Measurements from ENCODE around the gene TMPRSS3. TPM values are rescaled to one million over a fixed set of nuclear protein-coding genes. Genes with fewer than 3 reads are reported as not detected.
A peak's percentile ranks its signal among the peaks of the same experiment; 100 is the strongest.

TMPRSS3 gene
- total and polyA plus RNA-seq, 7 experiments from 2014 or later, result 0.11 to 7.6 (median 1.5) TPM

- H3K27ac Mint-ChIP-seq, result peak overlapping the region in 2 of 9 donors; percentile 11 to 44
- intact Hi-C loops (cut with micrococcal nuclease), result no loop called here
- peaks cover 0 to 4% (median 0%) of the 10 kb centered on the region in 5 donors for H3K27me3 Mint-ChIP-seq
- H3K4me3 Mint-ChIP-seq, result peak overlapping the region in 1 of 10 donors; percentile 10
- peaks cover 0 to 23% (median 5%) of the 10 kb centered on the region in 7 donors for H3K4me1 Mint-ChIP-seq
- Histone ChIP-seq H3K4me3 (ENCODE audit: low read length) (no peak overlapping the region), H3K36me3 (ENCODE audit: control insufficient read depth in 2 of 3, insufficient read depth in 3 of 3, low read length in 3 of 3) (no peaks in the 10 kb centered on the region), H3K27me3 (ENCODE audit: control insufficient read depth in 2 of 2, insufficient read depth in 2 of 2, low read length in 2 of 2) (no peaks in the 10 kb centered on the region), H3K4me1 (ENCODE audit: control insufficient read depth in 2 of 2, insufficient read depth in 2 of 2, low read length in 2 of 2) (no peaks in the 10 kb centered on the region), H3K9me3 (ENCODE audit: control insufficient read depth in 2 of 3, low read length in 3 of 3) (no peaks in the 10 kb centered on the region), H3K27ac (ENCODE audit: low read depth, low read length) (no peak overlapping the region)
- POLR2A ChIA-PET, result interaction anchor here (0.8 kb wide), 1 partner anchor 20 kb away, joined by 7 read pairs; no protein-coding TSS in a partner anchor
- CTCF ChIA-PET, result no interaction called here
- DNase-seq, result no peak
- peaks cover 0 to 3% (median 0%) of the 10 kb centered on the region in 5 donors for H3K36me3 Mint-ChIP-seq
- ATAC-seq, result no peak
- no peaks in the 10 kb centered on the region for H3K9me3 Mint-ChIP-seq
These were observed 22.5 kb downstream of the TMPRSS3 start for GRCh38 chr21:42373196-42373907.

- ChIA-PET POLR2A (no interaction called here), CTCF (no interaction called here)
- H3K4me1 ChIP-seq (ENCODE audit: control insufficient read depth in 2 of 2, insufficient read depth in 2 of 2, low read length in 2 of 2), result no peaks in the 10 kb centered on the region
- H3K9me3 ChIP-seq (ENCODE audit: control insufficient read depth in 2 of 3, low read length in 3 of 3), result no peaks in the 10 kb centered on the region
- H3K36me3 Mint-ChIP-seq, result no peaks in the 10 kb centered on the region
- no peak for ATAC-seq
- peaks cover 0 to 4% (median 0%) of the 10 kb centered on the region in 5 donors for H3K27me3 Mint-ChIP-seq
- no peaks in the 10 kb centered on the region for H3K36me3 ChIP-seq (ENCODE audit: control insufficient read depth in 2 of 3, insufficient read depth in 3 of 3, low read length in 3 of 3)
- H3K27ac ChIP-seq (ENCODE audit: low read depth, low read length), result no peak overlapping the region
- no peak overlapping the region for H3K4me3 Mint-ChIP-seq
- H3K9me3 Mint-ChIP-seq, result no peaks in the 10 kb centered on the region
- no peak overlapping the region for H3K4me3 ChIP-seq (ENCODE audit: low read length)
- intact Hi-C loops (cut with micrococcal nuclease), result no loop called here
- no peaks in the 10 kb centered on the region for H3K27me3 ChIP-seq (ENCODE audit: control insufficient read depth in 2 of 2, insufficient read depth in 2 of 2, low read length in 2 of 2)
- no peak for DNase-seq
- H3K4me1 Mint-ChIP-seq, result peaks cover 0 to 26% (median 5%) of the 10 kb centered on the region in 7 donors
- H3K27ac Mint-ChIP-seq, result peak overlapping the region in 4 of 9 donors; percentile 18 to 83 (median 40)
These were observed 24.8 kb downstream of the TMPRSS3 start for GRCh38 chr21:42370894-42371654.

GRCh38 chr21:42369821-42370220, 26.0 kb downstream of the TMPRSS3 start:
- DNase-seq, result no peak
- peaks cover 0 to 26% (median 5%) of the 10 kb centered on the region in 7 donors for H3K4me1 Mint-ChIP-seq
- no peak overlapping the region for H3K27ac Mint-ChIP-seq
- no peak for ATAC-seq
- Histone ChIP-seq H3K4me1 (ENCODE audit: control insufficient read depth in 2 of 2, insufficient read depth in 2 of 2, low read length in 2 of 2) (no peaks in the 10 kb centered on the region), H3K4me3 (ENCODE audit: low read length) (no peak overlapping the region), H3K27ac (ENCODE audit: low read depth, low read length) (no peak overlapping the region), H3K36me3 (ENCODE audit: control insufficient read depth in 2 of 3, insufficient read depth in 3 of 3, low read length in 3 of 3) (no peaks in the 10 kb centered on the region), H3K9me3 (ENCODE audit: control insufficient read depth in 2 of 3, low read length in 3 of 3) (no peaks in the 10 kb centered on the region), H3K27me3 (ENCODE audit: control insufficient read depth in 2 of 2, insufficient read depth in 2 of 2, low read length in 2 of 2) (no peaks in the 10 kb centered on the region)
- CTCF ChIA-PET, result no interaction called here
- H3K9me3 Mint-ChIP-seq, result no peaks in the 10 kb centered on the region
- intact Hi-C loops (cut with micrococcal nuclease), result no loop called here
- POLR2A ChIA-PET, result no interaction called here
- no peak overlapping the region for H3K4me3 Mint-ChIP-seq
- H3K36me3 Mint-ChIP-seq, result no peaks in the 10 kb centered on the region
- H3K27me3 Mint-ChIP-seq, result peaks cover 0 to 4% (median 0%) of the 10 kb centered on the region in 5 donors

- intact Hi-C loops (cut with micrococcal nuclease), result no loop called here
- no peak overlapping the region for H3K4me3 Mint-ChIP-seq
- CTCF ChIA-PET, result no interaction called here
These were observed 28.3 kb downstream of the TMPRSS3 start for GRCh38 chr21:42367367-42368165.

GRCh38 chr21:42366292-42367010, 29.4 kb downstream of the TMPRSS3 start, which contains the start of gene TFF1:
TFF1 (minus strand) TSS chr21:42366535; CDS start chr21:42366495, 40 bp downstream.
- POLR2A ChIA-PET, result no interaction called here
- no peak within 1 kb of the TSS for H3K27ac Mint-ChIP-seq

More at GRCh38 chr21:42367367-42368165, 28.3 kb downstream of the TMPRSS3 start:
- no peaks in the 10 kb centered on the region for H3K27me3 ChIP-seq (ENCODE audit: control insufficient read depth in 2 of 2, insufficient read depth in 2 of 2, low read length in 2 of 2)
- no peak overlapping the region for H3K27ac Mint-ChIP-seq
- DNase-seq (no peak), ATAC-seq (no peak)
- no peaks in the 10 kb centered on the region for H3K9me3 ChIP-seq (ENCODE audit: control insufficient read depth in 2 of 3, low read length in 3 of 3)
- H3K27ac ChIP-seq (ENCODE audit: low read depth, low read length), result no peak overlapping the region
- H3K4me3 ChIP-seq (ENCODE audit: low read length), result no peak overlapping the region
- H3K9me3 Mint-ChIP-seq, result no peaks in the 10 kb centered on the region
- H3K4me1 ChIP-seq (ENCODE audit: control insufficient read depth in 2 of 2, insufficient read depth in 2 of 2, low read length in 2 of 2), result no peaks in the 10 kb centered on the region
- H3K27me3 Mint-ChIP-seq, result peaks cover 0 to 11% (median 0%) of the 10 kb centered on the region in 5 donors
- H3K4me1 Mint-ChIP-seq, result peaks cover 2 to 11% (median 8%) of the 10 kb centered on the region in 7 donors
- no peaks in the 10 kb centered on the region for H3K36me3 Mint-ChIP-seq
- POLR2A ChIA-PET, result interaction anchor here (0.6 to 1.1 kb wide), 2 partner anchors 36 to 44 kb away, joined by 3 to 4 read pairs; partner anchors contain the start of gene UBASH3A
- H3K36me3 ChIP-seq (ENCODE audit: control insufficient read depth in 2 of 3, insufficient read depth in 3 of 3, low read length in 3 of 3), result no peaks in the 10 kb centered on the region

GRCh38 chr21:42365770-42366169, 30.1 kb downstream of the TMPRSS3 start:
- Mint-ChIP-seq H3K4me1 (peaks cover 0 to 9% (median 5%) of the 10 kb centered on the region in 7 donors), H3K9me3 (no peaks in the 10 kb centered on the region), H3K36me3 (no peaks in the 10 kb centered on the region), H3K4me3 (no peak overlapping the region), H3K27me3 (peaks cover 0 to 15% (median 0%) of the 10 kb centered on the region in 5 donors), H3K27ac (no peak overlapping the region)
- no peak for DNase-seq
- no peak for ATAC-seq
- H3K27ac ChIP-seq (ENCODE audit: low read depth, low read length), result no peak overlapping the region
- H3K4me3 ChIP-seq (ENCODE audit: low read length), result no peak overlapping the region
- ChIA-PET CTCF (no interaction called here), POLR2A (no interaction called here)
- no peaks in the 10 kb centered on the region for H3K27me3 ChIP-seq (ENCODE audit: control insufficient read depth in 2 of 2, insufficient read depth in 2 of 2, low read length in 2 of 2)
- H3K36me3 ChIP-seq (ENCODE audit: control insufficient read depth in 2 of 3, insufficient read depth in 3 of 3, low read length in 3 of 3), result no peaks in the 10 kb centered on the region
- no peaks in the 10 kb centered on the region for H3K9me3 ChIP-seq (ENCODE audit: control insufficient read depth in 2 of 3, low read length in 3 of 3)
- H3K4me1 ChIP-seq (ENCODE audit: control insufficient read depth in 2 of 2, insufficient read depth in 2 of 2, low read length in 2 of 2), result no peaks in the 10 kb centered on the region
- intact Hi-C loops (cut with micrococcal nuclease), result no loop called here

More at GRCh38 chr21:42366292-42367010, 29.4 kb downstream of the TMPRSS3 start, which contains the start of gene TFF1:
- H3K4me3 ChIP-seq (ENCODE audit: low read length), result no peak within 1 kb of the TSS
- Mint-ChIP-seq H3K4me1 (peaks cover 2 to 9% (median 5%) of the 10 kb centered on the region in 7 donors), H3K27me3 (peaks cover 0 to 15% (median 0%) of the 10 kb centered on the region in 5 donors), H3K36me3 (no peaks in the 10 kb centered on the region), H3K9me3 (no peaks in the 10 kb centered on the region), H3K4me3 (no peak within 1 kb of the TSS)
- H3K27me3 ChIP-seq (ENCODE audit: control insufficient read depth in 2 of 2, insufficient read depth in 2 of 2, low read length in 2 of 2), result no peaks in the 10 kb centered on the region
- H3K27ac ChIP-seq (ENCODE audit: low read depth, low read length), result no peak within 1 kb of the TSS
- no peaks in the 10 kb centered on the region for H3K4me1 ChIP-seq (ENCODE audit: control insufficient read depth in 2 of 2, insufficient read depth in 2 of 2, low read length in 2 of 2)
- ATAC-seq, result no peak
- CTCF ChIA-PET, result interaction anchor here (0.6 kb wide), 1 partner anchor 58 kb away, joined by 3 read pairs; no protein-coding TSS in a partner anchor
- no peak for DNase-seq
- no peaks in the 10 kb centered on the region for H3K36me3 ChIP-seq (ENCODE audit: control insufficient read depth in 2 of 3, insufficient read depth in 3 of 3, low read length in 3 of 3)
- no peaks in the 10 kb centered on the region for H3K9me3 ChIP-seq (ENCODE audit: control insufficient read depth in 2 of 3, low read length in 3 of 3)
- intact Hi-C loops (cut with micrococcal nuclease), result no loop called here

Measured in naive thymus-derived CD4-positive, alpha-beta T cell (primary cell).